Measurements from ENCODE around the gene PSMD5. TPM values are rescaled to one million over a fixed set of nuclear protein-coding genes. Genes with fewer than 3 reads are reported as not detected.

Gene PSMD5
- total RNA-seq (2014; rRNA removed; shearing (Covaris generic)): 49.0 and 54.1 TPM in 2 replicates

DNA sequence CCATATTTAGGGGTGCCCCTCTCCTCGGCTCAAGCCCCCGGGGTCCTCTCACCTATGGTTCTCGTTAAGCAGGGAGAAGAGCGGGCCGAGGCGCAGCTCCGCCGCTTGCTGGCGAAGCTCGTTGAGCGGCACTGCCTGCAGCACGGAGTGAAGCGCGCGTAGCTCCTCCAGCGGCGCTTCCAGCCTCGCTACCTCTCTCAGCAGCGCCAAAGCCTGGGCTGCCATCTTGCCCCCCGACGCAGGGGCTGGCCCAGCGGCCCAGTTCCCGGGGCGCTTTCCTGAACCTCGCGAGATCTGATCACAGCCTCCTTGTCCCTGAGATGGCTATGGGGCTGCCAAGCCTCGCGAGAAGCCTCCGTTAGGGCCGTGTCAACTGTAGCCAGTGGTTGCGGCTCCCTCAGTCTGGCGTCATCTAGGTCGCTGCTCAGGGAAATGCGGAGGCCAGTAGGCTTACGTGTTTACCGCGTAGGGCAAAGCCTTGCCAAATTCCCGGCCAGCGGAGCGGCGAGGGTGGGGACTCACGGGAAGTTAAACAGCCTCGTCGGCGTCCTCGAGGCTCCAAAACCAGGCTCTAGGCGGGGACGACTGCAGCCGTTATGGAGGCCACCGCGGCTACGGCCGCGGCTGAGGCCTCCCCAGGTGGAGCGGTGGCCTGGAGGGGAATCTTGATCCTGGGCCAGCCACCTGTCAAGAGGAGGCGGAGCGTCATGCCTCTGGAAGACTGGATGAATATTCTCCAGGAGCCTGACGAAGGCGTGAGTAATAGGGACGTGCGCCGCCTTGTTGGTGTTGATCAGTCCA lies at the start of gene PSMD5:
PSMD5 (minus strand) TSS at position 238 of the 801 bp plus-strand sequence; CDS start at position 225, 13 bp downstream.
- Histone ChIP-seq H3K4me3 (peak within 1 kb of the TSS; percentile 82), H3K4me1 (no peaks in the 10 kb centered on the region), H3K27ac (peak within 1 kb of the TSS; percentile 88), H3K27me3 (no peaks in the 10 kb centered on the region), H3K36me3 (peaks cover 17% of the 10 kb centered on the region), H3K9me3 (replicated peaks) (no peaks in the 10 kb centered on the region)
- DNase-seq: peak; percentile 100

DNA sequence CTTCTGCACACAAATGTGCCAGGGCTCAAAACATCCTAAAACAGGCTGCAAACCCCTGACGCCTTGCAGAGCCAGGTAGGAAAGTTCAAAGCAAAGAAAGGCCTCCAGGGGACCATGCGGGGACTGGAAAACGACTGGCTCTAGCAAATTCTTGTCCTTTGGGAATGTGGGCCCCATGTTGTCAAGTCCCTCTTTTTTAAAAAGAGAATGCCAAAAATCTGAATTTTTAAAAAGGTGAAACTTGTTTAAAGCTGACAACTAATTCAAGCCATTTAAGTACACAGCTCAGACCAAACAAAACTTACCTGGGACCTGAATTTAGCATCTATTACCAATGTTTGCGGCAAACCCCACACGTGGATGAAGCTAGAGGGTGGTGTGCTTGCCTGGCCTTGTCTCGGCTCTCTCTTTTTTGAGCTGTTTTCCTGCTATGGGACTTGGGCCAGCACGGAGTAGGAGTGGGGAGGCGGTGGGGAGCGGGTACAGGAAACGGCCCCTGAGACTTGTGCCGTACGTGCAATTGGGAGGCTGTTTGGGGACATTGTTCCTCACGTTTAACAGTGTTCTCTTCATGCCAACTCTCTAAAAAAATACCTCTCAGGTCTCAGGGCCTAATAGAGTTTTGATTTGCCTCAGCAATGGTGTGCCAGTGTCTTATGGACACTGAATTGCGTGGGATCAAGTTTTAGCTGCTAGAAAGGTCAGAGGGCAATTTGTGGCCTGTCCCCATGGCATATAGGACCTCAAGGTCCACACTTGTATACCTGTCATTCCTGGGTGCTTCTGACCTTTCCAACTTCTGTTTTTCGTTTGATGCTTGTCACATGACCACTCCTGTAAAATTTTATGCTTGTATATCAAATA lies 49.4 kb upstream of the PSMD5 start:
- no peaks in the 10 kb centered on the region for H3K9me3 ChIP-seq (replicated peaks)
- peak; percentile 40 to 57 for DNase-seq
- peak overlapping the region; percentile 51 for H3K27ac ChIP-seq
- peaks cover 30% of the 10 kb centered on the region for H3K4me1 ChIP-seq
- no peaks in the 10 kb centered on the region for H3K36me3 ChIP-seq
- H3K27me3 ChIP-seq: no peaks in the 10 kb centered on the region
- H3K4me3 ChIP-seq: no peak overlapping the region

DNA sequence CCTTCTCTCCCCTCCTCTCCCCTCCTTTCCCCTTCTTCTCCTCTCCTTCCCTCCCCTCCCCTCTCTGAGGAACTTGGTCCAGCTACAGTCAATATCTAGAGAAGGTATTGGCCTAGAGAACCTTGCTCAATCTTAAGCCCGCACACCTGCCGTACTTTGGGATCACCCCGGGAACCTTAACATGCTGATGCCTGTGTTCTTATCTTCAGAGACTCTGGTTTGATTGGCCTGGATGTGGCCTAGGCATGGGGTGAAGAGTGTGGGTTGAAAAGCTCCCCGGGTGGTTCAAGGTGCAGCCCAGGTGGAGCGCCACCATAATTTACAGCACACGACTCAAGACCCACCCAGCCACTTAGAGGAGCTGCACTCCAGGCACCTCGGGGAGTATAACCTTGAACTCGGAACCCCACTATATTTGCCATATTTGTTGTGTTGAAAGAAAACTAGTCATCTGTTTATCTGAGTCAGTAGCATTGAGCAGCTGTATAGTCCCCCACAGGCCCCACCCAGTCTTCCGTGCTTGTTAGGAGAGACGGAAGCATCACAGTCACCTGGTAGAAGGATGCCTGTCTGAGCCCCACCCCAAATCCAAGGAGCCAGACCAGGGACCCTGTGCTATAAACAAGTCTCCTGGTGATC lies 48.6 kb upstream of the PSMD5 start:
- no peak overlapping the region for H3K27ac ChIP-seq
- no peaks in the 10 kb centered on the region for H3K9me3 ChIP-seq (replicated peaks)
- peak; percentile 38 to 44 for DNase-seq

DNA sequence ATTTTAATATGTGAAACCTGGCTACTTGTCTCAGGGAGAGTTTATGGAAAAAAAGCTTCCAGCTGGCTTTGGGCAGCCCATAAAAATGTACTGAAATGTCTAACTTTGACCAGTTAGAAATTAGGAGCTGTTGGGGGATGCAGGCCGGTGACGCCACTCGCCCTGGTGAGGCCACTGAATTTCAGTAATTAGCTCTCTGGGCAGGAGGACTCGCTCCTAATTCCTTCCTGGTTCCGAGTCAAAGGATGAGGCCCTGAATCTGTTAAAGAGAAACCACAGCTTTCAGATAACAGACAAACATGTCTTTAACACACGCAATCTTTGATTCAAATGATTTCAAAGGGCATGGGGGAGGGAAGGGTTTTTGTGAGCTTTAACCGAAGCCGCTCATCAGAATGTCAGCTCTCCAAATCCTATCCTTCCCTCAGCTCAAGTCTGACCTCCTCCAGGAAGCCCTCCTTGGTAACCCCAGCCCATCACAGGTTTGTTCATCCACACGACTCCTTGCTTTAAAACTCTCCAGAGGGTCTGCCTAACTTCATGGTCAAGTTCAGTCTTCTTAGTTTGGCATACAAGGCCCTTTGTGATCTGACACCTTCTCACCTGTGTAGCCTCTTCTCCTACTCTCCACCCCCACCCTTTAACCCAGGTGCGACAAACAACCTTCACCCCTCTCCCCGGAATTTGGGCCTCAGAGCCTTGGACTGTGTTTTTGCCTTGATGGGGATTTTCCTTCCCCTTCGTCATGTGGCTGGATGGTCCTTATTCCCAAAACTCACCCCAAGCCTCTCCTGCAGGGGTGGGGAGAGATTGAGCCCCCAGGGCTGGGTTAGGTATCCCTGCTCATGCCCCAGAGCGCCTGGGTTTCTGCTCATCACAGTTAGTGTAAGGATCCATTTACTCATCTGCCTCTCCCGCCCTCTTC lies 47.9 kb upstream of the PSMD5 start:
- Histone ChIP-seq H3K27ac (no peak overlapping the region), H3K27me3 (no peaks in the 10 kb centered on the region), H3K4me3 (no peak overlapping the region), H3K36me3 (no peaks in the 10 kb centered on the region), H3K4me1 (peaks cover 25% of the 10 kb centered on the region), H3K9me3 (replicated peaks) (no peaks in the 10 kb centered on the region)
- no peak for DNase-seq

More for the DNA sequence above, 48.6 kb upstream of the PSMD5 start:
- peaks cover 25% of the 10 kb centered on the region for H3K4me1 ChIP-seq
- H3K27me3 ChIP-seq: no peaks in the 10 kb centered on the region
- no peaks in the 10 kb centered on the region for H3K36me3 ChIP-seq
- H3K4me3 ChIP-seq: no peak overlapping the region

DNA sequence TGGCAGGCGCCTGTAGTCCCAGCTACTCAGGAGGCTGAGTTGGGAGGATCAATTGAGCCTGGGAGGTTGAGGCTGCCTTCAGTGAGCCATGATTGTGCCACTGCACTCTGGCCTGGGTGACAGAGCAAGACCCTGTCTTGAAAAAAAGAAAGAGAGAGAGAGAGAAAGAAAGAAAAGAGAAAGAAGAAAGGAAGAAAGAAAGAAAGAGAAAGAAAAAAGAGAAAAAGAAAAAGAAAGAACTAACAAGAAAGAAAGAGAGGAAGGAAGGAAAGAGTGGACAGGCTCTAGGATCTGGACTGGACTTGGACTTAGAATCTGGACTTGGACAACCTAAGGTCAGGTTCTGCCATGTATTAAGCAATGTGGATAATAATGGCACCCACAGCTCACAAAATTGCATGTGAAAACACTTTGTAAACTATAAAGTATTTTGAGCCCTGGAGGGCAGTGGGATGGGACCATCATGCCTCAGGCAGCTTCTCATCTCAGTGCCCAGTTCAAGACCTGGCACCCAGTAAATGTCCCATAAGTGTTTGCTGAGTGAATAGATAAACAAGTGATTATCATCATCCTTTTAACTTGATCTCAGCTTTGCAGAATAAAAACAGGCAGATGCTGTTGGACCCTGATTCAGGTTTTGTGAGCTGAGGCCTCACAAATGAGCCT lies 47.0 kb upstream of the PSMD5 start:
- H3K36me3 ChIP-seq: no peaks in the 10 kb centered on the region

DNA sequence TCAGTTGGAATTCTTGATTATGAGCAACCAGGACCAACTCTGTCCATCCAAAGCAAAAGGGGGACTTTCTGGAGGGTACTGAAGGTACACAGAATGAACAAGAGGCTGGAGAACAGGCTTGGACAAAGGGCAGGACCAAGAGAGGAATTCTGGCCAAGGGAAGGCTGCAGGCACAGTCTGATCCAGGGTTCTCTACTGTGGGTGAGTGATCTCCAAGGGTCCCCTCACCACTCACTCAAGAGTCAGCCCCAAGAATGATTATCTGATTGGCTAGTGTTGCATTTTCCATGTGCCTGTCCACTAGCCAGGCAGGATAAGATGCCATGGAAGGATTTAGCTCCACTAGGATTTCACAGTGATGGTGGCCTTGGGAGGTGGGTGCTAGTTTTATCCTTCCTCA lies 45.9 kb upstream of the PSMD5 start:
- no peaks in the 10 kb centered on the region for H3K36me3 ChIP-seq
- H3K27ac ChIP-seq: no peak overlapping the region
- H3K4me1 ChIP-seq: peaks cover 25% of the 10 kb centered on the region
- no peak overlapping the region for H3K4me3 ChIP-seq
- H3K27me3 ChIP-seq: no peaks in the 10 kb centered on the region
- DNase-seq: no peak
- H3K9me3 ChIP-seq (replicated peaks): no peaks in the 10 kb centered on the region

More for the DNA sequence above, 47.0 kb upstream of the PSMD5 start:
- no peak for DNase-seq
- H3K4me1 ChIP-seq: peaks cover 25% of the 10 kb centered on the region
- no peaks in the 10 kb centered on the region for H3K27me3 ChIP-seq
- H3K9me3 ChIP-seq (replicated peaks): no peaks in the 10 kb centered on the region
- no peak overlapping the region for H3K27ac ChIP-seq
- no peak overlapping the region for H3K4me3 ChIP-seq

DNA sequence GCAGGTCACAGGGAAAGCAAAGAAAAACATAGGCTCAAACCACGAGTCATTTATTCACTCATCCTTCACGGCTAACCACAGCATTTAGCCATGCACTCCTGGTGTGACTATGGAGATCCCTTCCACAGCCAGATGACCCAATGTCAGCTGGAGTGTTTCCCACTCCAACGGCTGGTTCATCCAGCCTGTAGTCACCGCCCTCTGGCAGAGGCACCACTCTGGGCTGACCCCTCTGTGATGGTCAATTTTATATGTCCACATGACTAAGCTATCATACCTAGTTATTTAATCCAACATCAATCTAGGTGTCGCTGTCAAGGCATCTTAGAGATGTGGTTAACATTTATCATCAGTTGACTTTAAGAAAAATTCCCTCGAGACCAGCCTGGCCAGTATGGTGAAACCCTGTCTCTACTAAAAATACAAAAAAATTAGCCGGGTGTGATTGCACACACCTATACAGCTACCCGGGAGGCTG lies 43.8 kb upstream of the PSMD5 start:
- peak in 1 of 2 experiments; percentile 45 for DNase-seq
- Histone ChIP-seq H3K36me3 (no peaks in the 10 kb centered on the region), H3K27ac (no peak overlapping the region), H3K9me3 (replicated peaks) (no peaks in the 10 kb centered on the region), H3K27me3 (no peaks in the 10 kb centered on the region), H3K4me1 (peaks cover 7% of the 10 kb centered on the region), H3K4me3 (no peak overlapping the region)

DNA sequence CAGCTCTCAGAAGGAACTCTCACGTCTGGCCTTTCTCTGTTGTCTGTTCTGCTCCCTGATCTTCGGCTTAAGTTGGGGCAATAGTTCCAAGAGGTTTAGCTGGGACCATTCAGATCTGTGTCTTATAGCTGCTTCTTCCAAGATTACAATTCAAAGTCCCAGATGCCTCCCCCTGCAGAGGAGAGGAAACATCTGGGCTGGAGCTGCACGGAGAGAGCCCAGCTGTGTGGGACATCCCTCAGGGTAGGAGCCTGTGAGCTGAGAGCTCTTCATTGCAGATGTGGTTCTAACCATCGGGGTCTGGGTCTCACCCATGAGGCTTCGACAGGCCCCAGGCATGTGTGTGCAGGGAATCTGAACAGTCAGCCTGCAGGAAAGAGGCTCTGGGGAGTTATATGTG lies 43.2 kb upstream of the PSMD5 start:
- DNase-seq: no peak
- no peaks in the 10 kb centered on the region for H3K9me3 ChIP-seq (replicated peaks)

DNA sequence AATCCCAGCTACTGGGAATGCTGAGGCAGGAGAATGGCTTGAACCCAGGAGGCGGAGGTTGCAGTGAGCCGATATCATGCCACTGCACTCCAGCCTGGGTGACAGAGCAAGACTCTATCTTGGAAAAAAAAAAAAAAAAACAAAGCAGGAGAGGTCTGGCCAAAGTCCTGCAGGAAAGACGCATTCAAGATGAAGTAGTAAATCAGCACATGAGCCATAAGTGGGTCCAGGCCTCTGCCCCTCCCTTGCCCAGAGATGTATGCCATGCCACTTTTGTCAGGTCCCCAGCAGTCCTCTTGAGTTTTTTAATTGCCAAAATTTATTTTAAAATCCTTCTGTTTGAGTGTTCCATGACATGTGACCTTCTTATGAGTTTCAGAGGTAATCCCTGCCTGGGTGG lies 42.7 kb upstream of the PSMD5 start:
- H3K36me3 ChIP-seq: no peaks in the 10 kb centered on the region
- peaks cover 3% of the 10 kb centered on the region; the same call in 1 of the 2 replicates for H3K4me1 ChIP-seq
- no peak overlapping the region for H3K27ac ChIP-seq
- no peak overlapping the region for H3K4me3 ChIP-seq
- DNase-seq: no peak
- no peaks in the 10 kb centered on the region for H3K27me3 ChIP-seq
- no peaks in the 10 kb centered on the region for H3K9me3 ChIP-seq (replicated peaks)

More for the DNA sequence above, 43.2 kb upstream of the PSMD5 start:
- H3K36me3 ChIP-seq: no peaks in the 10 kb centered on the region
- H3K27ac ChIP-seq: no peak overlapping the region
- H3K4me1 ChIP-seq: peaks cover 3% of the 10 kb centered on the region; the same call in 1 of the 2 replicates
- H3K27me3 ChIP-seq: no peaks in the 10 kb centered on the region
- no peak overlapping the region for H3K4me3 ChIP-seq

DNA sequence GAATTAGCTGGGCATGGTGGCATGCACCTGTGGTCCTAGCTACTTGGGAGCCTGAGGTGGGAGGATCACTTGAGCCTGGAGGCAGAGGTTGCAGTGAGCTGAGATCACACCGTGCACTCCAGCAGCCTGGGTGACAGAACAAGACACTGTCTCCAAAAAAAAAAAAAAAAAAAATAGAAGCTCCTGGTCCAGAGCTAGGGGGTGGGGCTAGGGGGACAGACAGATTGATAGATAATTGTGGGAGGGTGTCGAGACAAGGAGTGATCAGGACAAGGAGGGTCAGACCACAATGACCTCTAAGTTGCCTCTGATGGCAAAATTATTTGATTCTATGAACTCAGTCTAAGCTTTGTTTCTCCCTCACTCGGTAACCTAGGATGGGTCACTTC lies 40.9 kb upstream of the PSMD5 start:
- H3K27me3 ChIP-seq: no peaks in the 10 kb centered on the region
- no peaks in the 10 kb centered on the region for H3K9me3 ChIP-seq (replicated peaks)
- peaks cover 3% of the 10 kb centered on the region; the same call in 1 of the 2 replicates for H3K4me1 ChIP-seq
- H3K36me3 ChIP-seq: no peaks in the 10 kb centered on the region
- H3K27ac ChIP-seq: no peak overlapping the region
- no peak overlapping the region for H3K4me3 ChIP-seq
- no peak for DNase-seq

DNA sequence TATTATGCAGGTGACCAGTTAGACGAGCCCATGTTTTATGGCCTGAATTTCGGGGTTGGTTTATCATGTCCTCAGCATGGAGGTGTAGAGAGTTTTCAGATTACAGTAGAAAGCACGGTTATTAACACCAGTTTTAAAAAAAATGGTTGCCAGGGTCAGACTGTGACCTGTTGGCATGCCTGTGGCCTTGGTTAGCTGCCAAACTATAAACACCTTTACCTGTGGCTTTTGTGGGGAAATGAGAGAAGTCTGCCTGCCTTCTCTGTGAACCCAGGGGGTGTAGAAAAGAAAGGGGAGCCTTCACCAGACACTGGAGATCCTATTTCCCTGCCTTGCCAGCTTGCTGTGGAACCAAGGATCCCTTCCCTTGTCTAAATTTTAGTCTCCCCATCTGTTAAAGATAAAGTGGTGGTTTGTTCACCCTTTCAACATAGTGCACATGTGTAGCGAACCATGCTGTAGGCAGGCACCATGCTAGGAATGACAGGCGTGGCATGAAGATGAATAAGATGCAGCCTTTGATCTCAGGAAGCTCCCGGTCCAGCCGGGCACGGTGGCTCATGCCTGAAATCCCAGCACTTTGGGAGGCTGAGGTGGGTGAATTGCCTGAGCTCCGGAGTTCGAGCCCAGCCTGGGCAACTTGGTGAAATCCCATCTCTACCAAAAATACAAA lies 40.3 kb upstream of the PSMD5 start:
- Histone ChIP-seq H3K4me1 (peaks cover 6% of the 10 kb centered on the region; the same call in 1 of the 2 replicates), H3K9me3 (replicated peaks) (no peaks in the 10 kb centered on the region)

DNA sequence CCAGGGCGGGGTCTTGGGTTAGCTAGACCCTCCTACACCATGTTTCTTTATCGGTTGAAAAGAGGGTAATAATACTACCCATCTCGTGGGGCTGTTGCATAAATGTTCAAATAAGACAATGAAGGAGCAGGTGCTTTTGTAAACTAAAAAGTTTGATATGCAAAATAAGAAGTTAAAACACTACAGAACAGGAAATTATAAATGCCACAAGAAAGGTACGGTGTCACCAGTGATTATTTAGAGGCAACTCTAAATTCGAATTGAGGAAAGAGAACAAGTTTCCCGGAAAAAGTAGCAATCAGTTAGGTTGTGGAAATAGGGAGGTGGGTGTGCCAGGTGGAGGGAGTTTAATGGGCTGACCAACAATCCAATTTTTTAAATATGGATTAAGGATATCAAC lies 36.7 kb upstream of the PSMD5 start:
- DNase-seq: no peak
- H3K36me3 ChIP-seq: no peaks in the 10 kb centered on the region
- no peak overlapping the region for H3K27ac ChIP-seq
- H3K4me3 ChIP-seq: no peak overlapping the region
- H3K4me1 ChIP-seq: peaks cover 9% of the 10 kb centered on the region; the same call in 1 of the 2 replicates
- H3K9me3 ChIP-seq (replicated peaks): no peaks in the 10 kb centered on the region
- no peaks in the 10 kb centered on the region for H3K27me3 ChIP-seq

More for the DNA sequence above, 40.3 kb upstream of the PSMD5 start:
- DNase-seq: peak in 1 of 2 experiments; percentile 17
- no peaks in the 10 kb centered on the region for H3K36me3 ChIP-seq
- no peaks in the 10 kb centered on the region for H3K27me3 ChIP-seq
- H3K27ac ChIP-seq: no peak overlapping the region
- no peak overlapping the region for H3K4me3 ChIP-seq
